PFSK-1 (cell line): Measurements from ENCODE around the gene CNN3.

Source experiments
- POLR2AphosphoS5 ChIP-seq: IDR thresholded peaks from 2 replicates; pipeline ENCODE4 v1.6.1; 2012; ENCODE audit warnings: low read depth, mild to moderate bottlenecking, control low read depth, low read length, moderate library complexity
- SIN3A ChIP-seq: IDR thresholded peaks from 2 replicates; pipeline ENCODE4 v1.6.1; 2012; ENCODE audit warnings: mild to moderate bottlenecking, low read length, moderate library complexity, borderline replicate concordance; ENCODE audit not compliant: insufficient read depth
- TAF1 ChIP-seq: IDR thresholded peaks from 2 replicates; pipeline ENCODE4 v1.6.1; 2012; ENCODE audit warnings: low read length, control low read depth, borderline replicate concordance; ENCODE audit not compliant: insufficient read depth

- TF ChIP-seq TAF1 (no peak), SIN3A (no peak), POLR2AphosphoS5 (no peak)
These were observed 35.7 kb upstream of the CNN3 start for GRCh38 chr1:94962409-94963265.
